MV-4-11 (cell line): ENCODE results near the gene MSANTD1.

Experiments
- DNase-seq: peaks from one replicate; lab custom pipeline; 2025; lab: John Stamatoyannopoulos, UW

The MSANTD1 gene

GRCh38 chr4:3233391-3234071 lies 15.4 kb upstream of the MSANTD1 start:
- peak; percentile 20 for DNase-seq

- DNase-seq = no peak
These were observed 14.6 kb upstream of the MSANTD1 start for GRCh38 chr4:3234171-3235029.

- no peak for DNase-seq
These were observed 14.0 kb upstream of the MSANTD1 start for GRCh38 chr4:3235030-3235345.

GRCh38 chr4:3235581-3235980 lies 13.4 kb upstream of the MSANTD1 start:
- DNase-seq = no peak

- no peak for DNase-seq
These were observed 12.6 kb upstream of the MSANTD1 start for GRCh38 chr4:3236326-3236878.

- no peak for DNase-seq
These were observed 11.7 kb upstream of the MSANTD1 start for GRCh38 chr4:3237266-3237665.

- no peak for DNase-seq
These were observed 11.0 kb upstream of the MSANTD1 start for GRCh38 chr4:3237712-3238560.

GRCh38 chr4:3238721-3239120 lies 10.2 kb upstream of the MSANTD1 start:
- DNase-seq = no peak

GRCh38 chr4:3239303-3239702 lies 9.7 kb upstream of the MSANTD1 start:
- no peak for DNase-seq

- no peak for DNase-seq
These were observed 8.7 kb upstream of the MSANTD1 start for GRCh38 chr4:3239998-3240920.

GRCh38 chr4:3240936-3241522 lies 7.9 kb upstream of the MSANTD1 start:
- DNase-seq = no peak

GRCh38 chr4:3241898-3242524 lies 6.9 kb upstream of the MSANTD1 start:
- no peak for DNase-seq

- no peak for DNase-seq
These were observed 5.7 kb upstream of the MSANTD1 start for GRCh38 chr4:3243136-3243780.

- DNase-seq = peak; percentile 41
These were observed 5.0 kb upstream of the MSANTD1 start for GRCh38 chr4:3244002-3244401.

GRCh38 chr4:3244747-3245146 lies 4.2 kb upstream of the MSANTD1 start:
- no peak for DNase-seq

- DNase-seq = no peak
These were observed 3.3 kb upstream of the MSANTD1 start for GRCh38 chr4:3245676-3246075.

- no peak for DNase-seq
These were observed 2.2 kb upstream of the MSANTD1 start for GRCh38 chr4:3246458-3247398.

GRCh38 chr4:3247399-3248177 lies 1.4 kb upstream of the MSANTD1 start:
- no peak for DNase-seq
